SK-N-SH (cell line): ENCODE results near the gene CELF5. TPM values are rescaled to one million over a fixed set of nuclear protein-coding genes. Genes with fewer than 3 reads are reported as not detected.

Source experiments
- CTCF ChIA-PET: fragments of 300-600, 350-600 bp; formaldehyde crosslinking; extraction: SDS; loops from one replicate; lab custom pipeline; 2021; lab: Yijun Ruan, JAX
- POLR2A ChIA-PET: fragments of 350-600 bp; sonication (Branson Sonifier 250); formaldehyde crosslinking; extraction: SDS; loops from one replicate; lab custom pipeline; 2020; ENCODE audit warnings: antibody characterized with exemption, inconsistent platforms; lab: Yijun Ruan, JAX
- DNase-seq: peaks from one replicate; pipeline ENCODE4 v3.0.0; 2012
- H2AFZ ChIP-seq: fragments of 200-600 bp; sonication (generic); 2 replicates; pipeline ENCODE4 v1.8.1; 2016; ENCODE audit warnings: antibody characterized with exemption, mild to moderate bottlenecking, low read depth
- H3F3A ChIP-seq: fragments of 200-600 bp; sonication (generic); replicated peaks from 2 replicates; pipeline ENCODE3; 2016; ENCODE audit warnings: antibody characterized with exemption, mild to moderate bottlenecking; ENCODE audit not compliant: insufficient read depth
- H3K27ac ChIP-seq, 2 experiments: fragments of 200-500 bp in 1 of 2; fragments of 200-600 bp in 1 of 2; sonication (Bioruptor generic) in 1 of 2; sonication (generic), shearing (Covaris generic) in 1 of 2; 2 replicates each; pipeline versions ENCODE4 v1.5.1 to v1.6.1; 2014 to 2016; ENCODE audit warnings: low read depth in 2 of 2, inconsistent platforms in 1 of 2, low read length in 1 of 2, mild to moderate bottlenecking in 1 of 2, mixed read lengths in 1 of 2
- H3K27me3 ChIP-seq: fragments of 200-600 bp; sonication (generic), shearing (Covaris generic); 2 replicates; pipeline ENCODE4 v1.6.1; 2016; ENCODE audit warnings: mixed run types; ENCODE audit not compliant: insufficient read depth
- H3K36me3 ChIP-seq, 2 experiments: fragments of 200-500 bp in 1 of 2; fragments of 200-600 bp in 1 of 2; sonication (Bioruptor generic) in 1 of 2; sonication (generic) in 1 of 2; replicated peaks in 1 of 2; 2 replicates each; pipeline versions ENCODE3 to v1.5.1; 2014 to 2016; ENCODE audit warnings: low read length in 1 of 2, mild to moderate bottlenecking in 1 of 2; ENCODE audit not compliant: insufficient read depth in 2 of 2, control insufficient read depth in 1 of 2
- H3K4me1 ChIP-seq, 2 experiments: fragments of 200-500 bp in 1 of 2; fragments of 200-600 bp in 1 of 2; sonication (Bioruptor generic) in 1 of 2; sonication (generic), shearing (Covaris generic) in 1 of 2; 2 replicates each; pipeline versions ENCODE4 v1.5.1 to v1.6.1; 2014 to 2016; ENCODE audit warnings: low read depth in 1 of 2, low read length in 1 of 2, mixed run types in 1 of 2; ENCODE audit not compliant: insufficient read depth in 2 of 2, control insufficient read depth in 1 of 2
- H3K4me2 ChIP-seq: fragments of 200-600 bp; sonication (generic), shearing (Covaris generic); 2 replicates; pipeline ENCODE4 v1.6.1; 2017; ENCODE audit warnings: mixed run types
- H3K4me3 ChIP-seq, 2 experiments: fragments of 200-500 bp in 1 of 2; fragments of 200-600 bp in 1 of 2; sonication (Bioruptor generic) in 1 of 2; sonication (generic), shearing (Covaris generic) in 1 of 2; 2 replicates each; pipeline versions ENCODE4 v1.5.1 to v1.8.1; 2014 to 2016; ENCODE audit warnings: low read depth in 2 of 2, inconsistent platforms in 1 of 2, low read length in 1 of 2, mild to moderate bottlenecking in 1 of 2, mixed read lengths in 1 of 2, moderate library complexity in 1 of 2
- H3K79me2 ChIP-seq: fragments of 200-600 bp; sonication (generic); 2 replicates; pipeline ENCODE4 v1.8.1; 2017; ENCODE audit warnings: mild to moderate bottlenecking; ENCODE audit not compliant: insufficient read depth
- H3K9ac ChIP-seq: fragments of 200-600 bp; sonication (generic); 2 replicates; pipeline ENCODE4 v1.6.1; 2017; ENCODE audit warnings: mixed run types
- H3K9me2 ChIP-seq: fragments of 200-600 bp; sonication (generic); 2 replicates; pipeline ENCODE4 v1.6.1; 2017; ENCODE audit warnings: mixed run types
- H3K9me3 ChIP-seq: fragments of 200-600 bp; sonication (generic); 2 replicates; pipeline ENCODE4 v1.6.1; 2017; ENCODE audit warnings: mixed run types, mild to moderate bottlenecking, moderate library complexity
- H4K20me1 ChIP-seq: fragments of 200-600 bp; sonication (generic); 2 replicates; pipeline ENCODE4 v1.6.1; 2017; ENCODE audit warnings: mild to moderate bottlenecking, mixed run types; ENCODE audit not compliant: insufficient read depth
- CHD2 ChIP-seq: fragments of 150-350 bp; IDR thresholded peaks from 2 replicates; pipeline ENCODE4 v1.6.1; 2018; ENCODE audit warnings: low read length; ENCODE audit not compliant: partially characterized antibody
- EP300 ChIP-seq, 2 experiments: IDR thresholded peaks; 2 replicates each; pipeline versions ENCODE4 v1.4.0 to v1.6.1; 2012; ENCODE audit warnings: borderline replicate concordance in 1 of 2, low read depth in 1 of 2, low read length in 1 of 2
- EZH2phosphoT487 ChIP-seq: fragments of 200-600 bp; sonication (generic); IDR thresholded peaks from 2 replicates; pipeline ENCODE4 v1.6.1; 2017; ENCODE audit warnings: low read depth, mixed run types, mild to moderate bottlenecking, antibody characterized with exemption, moderate library complexity, borderline replicate concordance
- FOSL2 ChIP-seq: IDR thresholded peaks from 2 replicates; pipeline ENCODE4 v1.4.0; 2012; ENCODE audit warnings: low read depth, mild to moderate bottlenecking, moderate library complexity, borderline replicate concordance
- FOXM1 ChIP-seq: IDR thresholded peaks from 2 replicates; pipeline ENCODE4 v1.4.0; 2012; ENCODE audit warnings: low read depth, mild to moderate bottlenecking
- GATA2 ChIP-seq: sonication (generic); formaldehyde crosslinking; IDR thresholded peaks from 2 replicates; pipeline ENCODE4 v1.5.0; 2020; ENCODE audit warnings: mild to moderate bottlenecking, missing genetic modification reagents
- IRF3 ChIP-seq: fragments of 150-350 bp; IDR thresholded peaks from 2 replicates; pipeline ENCODE4 v1.6.1; 2016; ENCODE audit warnings: mild to moderate bottlenecking, low read depth, low read length
- MAX ChIP-seq: IDR thresholded peaks from 2 replicates; pipeline ENCODE4 v1.4.0; 2012; ENCODE audit warnings: low read depth
- MEF2A ChIP-seq: IDR thresholded peaks from 2 replicates; pipeline ENCODE4 v1.4.0; 2012; ENCODE audit warnings: low read depth, borderline replicate concordance
- NFIC ChIP-seq: IDR thresholded peaks from 2 replicates; pipeline ENCODE4 v1.4.0; 2012; ENCODE audit warnings: borderline replicate concordance
- PBX3 ChIP-seq: IDR thresholded peaks from 2 replicates; pipeline ENCODE4; 2012
- POLR2AphosphoS5 ChIP-seq: IDR thresholded peaks from 2 replicates; pipeline ENCODE4 v1.6.1; 2012; ENCODE audit warnings: low read depth, low read length
- RCOR1 ChIP-seq: fragments of 150-350 bp; IDR thresholded peaks from 2 replicates; pipeline ENCODE4 v1.6.1; 2017; ENCODE audit warnings: antibody characterized with exemption, low read length
- REST ChIP-seq: IDR thresholded peaks from 2 replicates; pipeline ENCODE4 v1.6.1; 2012; ENCODE audit warnings: mild to moderate bottlenecking, low read depth, low read length, moderate library complexity
- RFX5 ChIP-seq: IDR thresholded peaks from 2 replicates; pipeline ENCODE4 v1.6.1; 2012; ENCODE audit warnings: mild to moderate bottlenecking, improper control_type of control experiment, low read length
- TAF1 ChIP-seq: IDR thresholded peaks from 2 replicates; pipeline ENCODE4 v1.6.1; 2012; ENCODE audit warnings: low read depth, mild to moderate bottlenecking, low read length, moderate library complexity, borderline replicate concordance
- TCF12 ChIP-seq: IDR thresholded peaks from 2 replicates; pipeline ENCODE4 v1.4.0; 2012
- TEAD4 ChIP-seq: IDR thresholded peaks from 2 replicates; pipeline ENCODE4 v1.4.0; 2012; ENCODE audit warnings: mild to moderate bottlenecking, borderline replicate concordance; ENCODE audit not compliant: insufficient read depth
- USF2 ChIP-seq: fragments of 150-350 bp; IDR thresholded peaks from 2 replicates; pipeline ENCODE4 v1.6.1; 2017; ENCODE audit warnings: antibody characterized with exemption, low read length, low read depth, borderline replicate concordance
- YY1 ChIP-seq: IDR thresholded peaks from 2 replicates; pipeline ENCODE4 v1.4.0; 2012; ENCODE audit warnings: low read depth, mild to moderate bottlenecking
- WGBS: methylation state at CpG from one replicate; pipeline ENCODE4 v1.1.6; 2017; ENCODE audit warnings: low lambda C conversion rate; 5-methylcytosine and 5-hydroxymethylcytosine counted together
- polyA plus RNA-seq, 3 experiments: library from polyadenylated mRNA; depleted of rRNA; stranded (reverse); fragments of >200 nt; gene quantifications; 2 replicates each; pipeline ENCODE4 v1.2.3, GENCODE V29; 2012

Gene CELF5
- polyA plus RNA-seq, 1 of the 3 experiments (the other 2 are of a cell fraction), result 0.33 TPM

- H3K4me2 ChIP-seq, result no peak overlapping the region
- ChIA-PET POLR2A (no interaction called here), CTCF (interaction anchor here (1.7 kb wide), 1 partner anchor 275 kb away, joined by 6 read pairs; no protein-coding TSS in a partner anchor)
- no peaks in the 10 kb centered on the region for H3F3A ChIP-seq
- peak; percentile 56 for DNase-seq
- H3K79me2 ChIP-seq, result no peaks in the 10 kb centered on the region
- peak overlapping the region in 1 of 2 experiments; percentile 15; a peak in 1 of 4 replicates for H3K4me3 ChIP-seq
- no peaks in the 10 kb centered on the region for H4K20me1 ChIP-seq
- no peak overlapping the region for H3K9ac ChIP-seq
- TF ChIP-seq RCOR1 (no peak), PBX3 (no peak), IRF3 (no peak), TAF1 (no peak), YY1 (no peak), CHD2 (no peak), MEF2A (no peak), RFX5 (no peak), USF2 (no peak), TCF12 (no peak), EP300 (IDR thresholded peaks at IDR 0.05; ENCODE audit: borderline replicate concordance in 1 of 2, low read depth in 1 of 2, low read length in 1 of 2) (no peak), FOXM1 (no peak), MAX (no peak), REST (no peak), NFIC (no peak), POLR2AphosphoS5 (no peak), TEAD4 (no peak), FOSL2 (no peak), GATA2 (CRISPR knock-in tag) (no peak), EZH2phosphoT487 (no peak)
- no peaks in the 10 kb centered on the region for H3K9me2 ChIP-seq
- H3K4me1 ChIP-seq, result peaks cover 0 to 3% of the 10 kb centered on the region in 2 experiments; a peak in 1 of 4 replicates
- no peaks in the 10 kb centered on the region for H3K9me3 ChIP-seq
- H3K27ac ChIP-seq, result no peak overlapping the region
- WGBS, result 57% methylated on average over 9 of the region's 16 CpGs
- no peak overlapping the region for H2AFZ ChIP-seq
- no peaks in the 10 kb centered on the region for H3K36me3 ChIP-seq
- H3K27me3 ChIP-seq, result no peaks in the 10 kb centered on the region
Measured at GRCh38 chr19:3225677-3226093, 1.2 kb downstream of the CELF5 start.
